Lower leg skin (tissue), 3 donors: Measurements from ENCODE around the gene GADD45A.

Experiments
- CTCF ChIP-seq, 3 donors: fragments of 450-650 bp; IDR thresholded peaks; one replicate each; pipeline ENCODE4 v1.5.1; 2016; ENCODE audit warnings: antibody characterized with exemption in 3 of 3, mild to moderate bottlenecking in 3 of 3, moderate library complexity in 2 of 3
- POLR2A ChIP-seq, 2 donors: fragments of 450-650 bp; IDR thresholded peaks; one replicate each; pipeline ENCODE4 v1.6.1; 2016 to 2017; ENCODE audit warnings: antibody characterized with exemption in 2 of 2, mild to moderate bottlenecking in 1 of 2, moderate library complexity in 1 of 2

- TF ChIP-seq CTCF (IDR thresholded peaks at IDR 0.05) = no peak
- no peak for TF ChIP-seq POLR2A (IDR thresholded peaks at IDR 0.05)
Observed at GRCh38 chr1:67675800-67676199, 9.2 kb upstream of the GADD45A start.
